SU-DHL-6 (cell line): ENCODE data around the gene DMXL1.

Experiments used
- H2AFZ ChIP-seq: fragments of 200-600 bp; sonication (generic); 2 replicates; pipeline ENCODE4 v1.6.1; 2014; ENCODE audit warnings: low read depth, mild to moderate bottlenecking, moderate library complexity, mixed read lengths, antibody characterized with exemption, low read length; ENCODE audit not compliant: severe bottlenecking
- H3F3A ChIP-seq: fragments of 200-600 bp; shearing (Covaris generic); 2 replicates; pipeline ENCODE4 v1.6.0; 2016; ENCODE audit warnings: antibody characterized with exemption, mild to moderate bottlenecking; ENCODE audit not compliant: insufficient read depth
- H3K27ac ChIP-seq: fragments of 200-600 bp; sonication (generic); 2 replicates; pipeline ENCODE4 v1.5.1; 2016; ENCODE audit warnings: low read depth, mild to moderate bottlenecking, low read length, moderate library complexity, mixed read lengths
- H3K27me3 ChIP-seq: fragments of 200-600 bp; sonication (generic), shearing (Covaris generic); 2 replicates; pipeline ENCODE4 v1.6.0; 2014; ENCODE audit warnings: mild to moderate bottlenecking, low read length
- H3K36me3 ChIP-seq: fragments of 200-600 bp; sonication (generic); 2 replicates; pipeline ENCODE4 v1.6.1; 2014; ENCODE audit warnings: mild to moderate bottlenecking, low read length, mixed read lengths
- H3K4me2 ChIP-seq: fragments of 300-600, 200-600 bp; shearing (Covaris generic), sonication (generic); 2 replicates; pipeline ENCODE4 v1.6.0; 2014; ENCODE audit warnings: low read length, low read depth, mild to moderate bottlenecking; ENCODE audit not compliant: poor library complexity, severe bottlenecking
- H3K4me3 ChIP-seq: fragments of 200-600 bp; sonication (generic); 2 replicates; pipeline ENCODE4 v1.5.1; 2014; ENCODE audit warnings: antibody characterized with exemption, low read length, mild to moderate bottlenecking, mixed read lengths; ENCODE audit not compliant: insufficient read depth, poor library complexity, severe bottlenecking
- H3K79me2 ChIP-seq: fragments of 200-600 bp; sonication (generic); 2 replicates; pipeline ENCODE4 v1.6.1; 2014; ENCODE audit warnings: mild to moderate bottlenecking, low read length, moderate library complexity; ENCODE audit not compliant: insufficient read depth
- H3K9ac ChIP-seq: fragments of 200-600 bp; sonication (generic); 2 replicates; pipeline ENCODE4 v1.7.0; 2014; ENCODE audit warnings: mild to moderate bottlenecking, low read length
- H3K9me2 ChIP-seq: fragments of 200-600 bp; sonication (generic); replicated peaks from 2 replicates; pipeline ENCODE4 v1.6.1; 2014; ENCODE audit warnings: low read length; ENCODE audit not compliant: insufficient read depth
- H3K9me3 ChIP-seq: fragments of 200-600 bp; sonication (generic); 2 replicates; pipeline ENCODE4 v1.6.1; 2014; ENCODE audit warnings: low read length, mixed read lengths; ENCODE audit not compliant: insufficient read depth
- H4K20me1 ChIP-seq: fragments of 200-600 bp; sonication (generic); 2 replicates; pipeline ENCODE4 v1.6.1; 2014; ENCODE audit warnings: low read depth, mild to moderate bottlenecking, antibody characterized with exemption, low read length, moderate library complexity, mixed read lengths
- CTCF ChIP-seq: fragments of 200-600 bp; sonication (generic); IDR thresholded peaks from one replicate; pipeline ENCODE4 v1.5.1; 2017; ENCODE audit warnings: antibody characterized with exemption, mild to moderate bottlenecking, low read length, moderate library complexity; ENCODE audit not compliant: insufficient read depth, poor library complexity, severe bottlenecking
- EZH2phosphoT487 ChIP-seq: fragments of 200-600 bp; sonication (generic), shearing (Covaris generic); conservative IDR thresholded peaks from 2 replicates; pipeline ENCODE4 v1.6.1; 2018; ENCODE audit warnings: mild to moderate bottlenecking, antibody characterized with exemption, low read length, moderate library complexity, mixed read lengths

The DMXL1 gene

GRCh38 chr5:119293516-119293829 is 222.6 kb downstream of the DMXL1 start:
- Histone ChIP-seq H3K79me2 (peaks cover 51% of the 10 kb centered on the region), H3K4me2 (no peak overlapping the region), H3F3A (peaks cover 7% of the 10 kb centered on the region), H3K9ac (no peak overlapping the region), H3K27me3 (no peaks in the 10 kb centered on the region), H3K4me3 (no peak overlapping the region), H3K9me3 (no peaks in the 10 kb centered on the region), H3K27ac (no peak overlapping the region), H2AFZ (no peak overlapping the region), H3K9me2 (no peaks in the 10 kb centered on the region), H3K36me3 (peaks cover 6% of the 10 kb centered on the region; the same call in 1 of the 2 replicates), H4K20me1 (peaks cover 5% of the 10 kb centered on the region; the same call in 1 of the 2 replicates)
- no peak for TF ChIP-seq EZH2phosphoT487
- no peak for TF ChIP-seq CTCF
